ENCODE results near the gene CAPN10.

The CAPN10 gene

DNA sequence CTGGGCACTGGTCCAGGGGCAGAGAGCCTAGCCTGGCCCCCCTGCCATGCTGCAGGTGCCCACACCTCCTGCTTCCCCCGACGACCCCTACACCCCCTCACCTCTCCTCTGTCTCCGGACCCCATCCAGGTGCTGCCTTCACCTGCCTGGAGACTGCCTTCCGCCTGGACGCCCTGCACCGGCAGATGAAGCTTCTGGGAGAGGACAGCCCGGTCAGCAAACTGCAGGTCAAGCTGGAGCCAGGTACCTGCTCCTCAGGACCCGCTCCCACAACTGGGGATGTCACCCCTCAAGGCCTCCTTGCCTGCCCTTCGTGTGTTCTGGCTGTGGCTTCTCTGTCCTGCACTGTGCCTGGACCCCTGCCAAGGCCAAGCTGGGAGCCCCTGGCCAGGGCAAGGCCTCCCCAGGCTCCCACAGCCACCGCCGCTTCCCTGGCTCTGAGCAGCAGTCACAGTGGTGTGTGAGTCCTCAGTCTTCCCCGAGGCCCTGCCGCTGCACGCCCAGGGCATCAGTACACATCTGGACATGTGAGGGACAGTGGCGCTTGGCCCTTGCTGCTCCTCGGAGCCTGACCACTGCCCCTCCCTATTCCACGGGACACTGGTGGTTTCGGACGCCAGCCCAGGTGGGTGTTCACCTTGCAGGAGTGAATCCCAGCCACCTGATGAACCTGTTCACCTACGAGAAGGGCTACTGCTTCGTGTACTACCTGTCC, 12.0 kb upstream of the CAPN10 start:
- no peak for DNase-seq (ENCODE audit: low spot score)

GRCh38 chr2:240575101-240575965, 11.2 kb upstream of the CAPN10 start:
- DNase-seq (ENCODE audit: low spot score), result no peak

DNA sequence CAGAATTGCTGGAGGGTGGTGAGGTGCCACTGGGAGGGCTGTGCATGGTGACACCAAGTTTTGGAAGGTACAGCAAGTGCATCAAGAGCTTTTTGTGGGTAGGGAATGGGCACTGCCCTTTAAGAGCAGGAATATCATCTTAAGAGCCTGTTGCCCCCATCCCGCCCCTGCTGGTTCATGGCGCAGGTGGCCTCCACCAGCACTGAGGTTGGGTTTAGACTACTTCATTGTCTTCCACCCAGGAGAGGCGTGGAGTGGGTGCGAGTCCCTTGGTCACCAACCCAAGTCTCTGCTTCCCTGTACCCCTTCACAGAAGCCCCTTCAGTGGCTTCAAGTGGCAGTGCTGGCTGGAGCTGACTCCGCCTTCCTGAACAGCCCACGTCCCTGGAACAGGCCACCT, 10.5 kb upstream of the CAPN10 start:
- no peak for DNase-seq (ENCODE audit: low spot score)

GRCh38 chr2:240576436-240577205, 9.9 kb upstream of the CAPN10 start:
- no peak for DNase-seq (ENCODE audit: low spot score)

GRCh38 chr2:240577281-240578109, 9.0 kb upstream of the CAPN10 start:
- no peak for DNase-seq (ENCODE audit: low spot score)

GRCh38 chr2:240578110-240578450, 8.5 kb upstream of the CAPN10 start:
- DNase-seq (ENCODE audit: low spot score), result no peak

DNA sequence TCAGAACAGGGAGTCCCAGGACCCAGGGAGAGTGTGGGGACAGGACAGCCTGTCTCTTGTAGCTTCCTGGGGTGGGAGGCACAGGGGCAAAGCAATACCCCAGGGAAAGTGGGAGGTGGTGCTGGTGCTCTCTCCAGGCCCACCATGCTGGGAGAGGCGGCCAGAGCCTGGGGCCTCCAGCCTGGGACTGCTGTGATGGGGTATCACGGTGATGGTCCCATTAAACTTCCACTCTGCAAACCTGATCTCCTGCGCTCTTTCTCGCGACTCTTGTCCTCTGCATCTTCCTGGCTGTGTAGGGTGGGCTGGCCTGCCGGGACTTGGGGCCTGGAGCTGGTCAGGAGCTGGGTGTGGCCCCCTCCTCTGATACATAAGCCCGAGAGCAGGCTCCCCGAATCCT, 8.0 kb upstream of the CAPN10 start:
- DNase-seq (ENCODE audit: low spot score), result no peak

- DNase-seq (ENCODE audit: low spot score), result no peak
Observed at GRCh38 chr2:240579071-240579762, 7.3 kb upstream of the CAPN10 start.

- peak; percentile 81 for DNase-seq (ENCODE audit: low spot score)
Observed at GRCh38 chr2:240579771-240580614, 6.5 kb upstream of the CAPN10 start.

DNA sequence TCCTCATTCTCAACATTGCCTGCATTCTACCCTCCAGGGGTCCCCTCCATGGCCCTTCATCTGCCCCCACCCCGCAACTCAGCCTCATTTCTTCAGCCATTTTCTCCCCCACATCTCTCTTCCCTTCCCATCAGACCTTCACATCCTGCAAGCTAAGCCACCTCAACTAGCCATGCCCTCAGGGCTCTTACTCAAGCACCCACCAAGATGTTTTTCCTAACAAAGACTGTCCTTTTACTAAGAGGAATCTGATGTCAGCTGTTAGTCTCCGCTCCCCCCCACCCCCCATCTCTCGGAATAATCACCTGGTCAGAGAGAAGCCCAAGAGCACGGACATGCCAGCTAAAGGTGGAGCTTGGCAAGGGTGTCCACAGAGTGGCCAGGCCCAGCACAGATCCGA, 4.7 kb upstream of the CAPN10 start:
- no peak for DNase-seq (ENCODE audit: low spot score)

DNA sequence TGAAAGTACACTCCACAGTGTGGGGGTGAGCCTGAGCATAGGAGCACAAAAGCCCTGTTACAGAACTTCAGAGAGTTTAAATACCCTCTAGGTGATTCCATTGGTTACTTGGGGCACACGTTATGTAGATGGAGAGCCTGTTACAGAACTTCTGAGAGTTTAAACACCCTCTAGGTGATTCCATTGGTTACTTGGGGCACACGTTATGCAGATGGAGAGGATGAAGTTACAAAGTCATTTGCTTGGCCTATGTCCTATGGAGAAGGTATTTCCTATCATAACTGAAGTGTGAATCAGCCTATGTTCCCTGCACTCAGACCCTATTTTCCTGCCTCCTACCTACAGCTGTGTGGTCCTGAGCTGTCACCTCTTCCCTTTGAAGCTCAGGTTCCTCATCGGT, 3.8 kb upstream of the CAPN10 start:
- no peak for DNase-seq (ENCODE audit: low spot score)

DNA sequence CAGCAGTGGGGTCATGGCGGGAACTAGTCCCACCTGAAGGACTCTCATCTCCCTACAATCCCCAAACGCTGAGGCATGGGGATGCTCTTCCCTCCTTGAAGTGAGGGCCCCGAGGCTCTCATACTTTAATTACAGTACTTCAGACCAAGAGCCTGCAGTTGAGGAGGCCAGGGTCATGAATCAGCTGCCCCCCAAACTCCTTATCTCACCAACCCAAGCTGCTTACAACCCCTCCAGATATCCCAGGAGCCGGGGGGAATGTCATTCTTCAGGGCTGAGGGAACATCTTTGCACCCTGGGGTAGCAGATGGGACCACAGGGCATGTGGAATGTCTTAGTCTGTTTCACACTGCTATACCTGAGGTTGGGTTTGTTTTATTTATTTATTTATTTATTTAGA, 2.8 kb upstream of the CAPN10 start:
- no peak for DNase-seq (ENCODE audit: low spot score)

DNA sequence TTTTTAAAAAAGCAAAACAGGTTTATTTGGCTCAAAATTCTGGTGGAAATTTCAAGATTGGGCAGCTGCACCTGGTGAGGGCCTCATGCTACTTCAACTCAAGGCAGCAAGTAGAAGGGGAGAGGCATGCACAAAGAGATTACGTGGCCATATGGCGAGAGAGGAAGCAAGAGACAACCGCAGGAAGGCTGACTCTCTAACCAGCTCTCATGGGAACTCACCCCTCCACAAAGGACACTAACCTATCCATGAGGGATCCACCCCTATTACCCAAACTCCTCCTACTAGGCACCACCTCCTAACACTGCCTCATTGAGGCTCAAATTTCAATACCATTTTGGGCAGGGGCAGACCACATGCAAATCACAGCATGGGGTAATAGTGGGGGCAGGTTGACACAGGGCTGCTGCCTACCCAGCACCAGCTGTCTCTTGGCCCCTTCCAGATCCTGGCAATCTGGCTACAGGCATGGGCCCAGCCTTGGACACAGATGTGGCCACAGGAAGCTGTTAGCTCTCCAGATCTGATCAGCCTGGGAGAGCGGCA, 2.0 kb upstream of the CAPN10 start:
- DNase-seq (ENCODE audit: low spot score), result no peak

DNA sequence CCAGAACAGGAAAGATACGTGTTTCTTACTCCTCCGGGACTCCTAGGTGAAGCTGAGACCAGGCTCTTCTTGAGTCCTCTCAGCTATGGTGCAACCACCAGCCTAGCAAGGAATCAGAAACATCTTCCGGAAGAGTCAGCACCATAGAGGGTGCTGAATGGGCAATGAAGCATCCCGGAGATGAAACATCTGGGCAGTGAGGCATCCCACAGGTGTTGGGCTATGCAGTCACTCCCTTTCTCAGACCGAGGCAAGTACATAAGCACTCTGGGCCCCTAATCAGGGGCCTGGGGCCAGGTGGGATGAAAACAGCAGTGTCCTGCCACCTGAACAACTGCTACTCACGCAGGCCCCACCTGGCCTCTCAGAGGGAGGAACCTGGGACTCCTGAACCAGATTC, 1.4 kb upstream of the CAPN10 start:
- DNase-seq (ENCODE audit: low spot score), result no peak

DNA sequence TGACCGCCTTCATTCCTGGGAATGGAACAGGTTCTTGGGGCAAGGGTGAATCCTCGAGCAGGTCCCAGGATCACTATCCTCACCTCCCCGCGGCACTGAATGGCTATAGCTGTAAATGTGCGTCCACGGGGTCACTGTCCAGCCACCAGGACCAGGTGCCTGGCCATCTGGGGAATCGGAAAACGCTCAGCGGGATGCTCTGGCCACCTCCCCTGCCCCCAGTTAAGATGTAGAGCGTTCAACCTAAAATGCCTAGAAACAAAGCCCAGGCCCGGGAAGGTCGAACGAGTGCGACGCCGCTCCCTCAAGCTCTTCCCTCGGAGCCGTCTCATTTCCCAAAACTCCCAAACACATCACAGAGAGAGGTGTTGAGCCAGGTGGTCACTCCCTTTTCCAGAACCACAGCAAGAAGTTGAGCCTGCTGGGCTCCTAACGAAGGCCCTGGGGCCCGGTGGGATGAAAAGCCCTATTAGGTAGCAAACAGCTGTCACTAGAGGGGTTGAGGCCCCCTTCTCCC, 795 bp upstream of the CAPN10 start:
- no peak for DNase-seq (ENCODE audit: low spot score)

DNA sequence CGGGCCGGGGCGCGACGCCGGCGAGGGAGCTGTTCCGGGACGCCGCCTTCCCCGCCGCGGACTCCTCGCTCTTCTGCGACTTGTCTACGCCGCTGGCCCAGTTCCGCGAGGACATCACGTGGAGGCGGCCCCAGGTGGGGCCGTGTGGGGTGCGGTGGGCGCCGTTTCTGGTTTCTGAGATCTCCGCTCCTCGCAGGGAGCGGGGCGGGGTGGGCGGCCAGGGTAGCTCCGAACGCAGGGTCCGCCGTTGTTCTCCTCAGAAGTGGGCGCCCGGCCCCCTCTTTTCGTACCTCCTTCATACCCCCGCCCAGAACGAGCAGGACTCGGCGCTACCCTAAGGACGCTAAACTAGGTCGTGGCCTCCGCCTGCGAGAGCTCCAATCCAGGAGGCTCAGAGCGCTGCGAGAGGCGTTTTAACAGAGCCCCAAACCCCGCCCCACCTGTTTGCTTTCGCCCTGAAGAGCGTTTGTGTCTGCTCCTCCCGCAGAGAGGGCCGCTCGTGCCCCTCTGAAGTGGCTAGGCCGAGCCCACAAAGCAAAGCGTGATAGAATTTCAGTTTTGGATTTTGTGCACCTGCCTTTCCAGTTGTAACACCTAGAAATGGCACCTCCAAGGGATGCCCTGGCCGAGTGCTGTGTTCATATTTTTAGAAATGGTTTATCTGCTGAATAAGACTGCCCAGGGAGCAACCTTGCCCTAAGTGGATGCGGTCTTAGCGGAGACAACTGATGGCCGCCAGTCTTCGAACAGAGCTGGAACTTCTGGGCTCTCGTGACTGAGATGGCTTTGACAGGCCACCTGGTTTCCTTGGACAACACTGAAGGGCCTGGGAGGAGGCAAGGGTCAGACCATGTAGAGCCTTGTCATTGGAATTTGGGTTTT, 626 bp downstream of the CAPN10 start:
- peak; percentile 40 for DNase-seq (ENCODE audit: low spot score)

DNA sequence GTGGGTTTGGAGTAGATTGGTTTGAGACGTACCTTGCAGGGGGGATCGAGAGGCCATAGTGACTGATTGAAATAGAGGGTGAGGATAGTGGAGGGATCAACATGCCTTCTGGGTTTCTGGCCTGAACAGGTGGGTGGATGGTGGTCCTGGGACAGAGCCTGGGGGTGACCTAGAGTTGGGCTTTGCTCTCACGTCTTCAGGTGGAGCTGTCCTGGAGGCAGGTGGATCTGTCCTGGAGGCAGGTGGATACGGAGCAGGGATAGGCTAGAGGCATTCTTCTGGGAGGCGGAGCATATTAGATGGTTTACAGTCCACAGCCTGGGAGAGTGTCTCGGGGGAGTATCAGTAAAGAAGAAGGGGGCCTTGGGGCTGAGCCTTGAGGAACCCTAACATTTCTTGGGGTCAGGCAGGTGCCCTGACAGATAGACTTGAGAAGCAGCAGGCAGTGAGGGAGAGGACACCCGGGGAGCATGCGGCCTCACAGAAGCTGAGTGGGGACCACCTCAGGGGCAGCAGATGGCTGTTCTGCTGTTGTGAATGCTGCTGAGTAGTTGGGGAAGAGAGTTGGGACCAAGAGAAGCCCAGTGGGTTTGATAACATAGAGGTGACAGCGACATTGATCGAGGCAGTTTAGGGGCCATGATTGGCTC, 1.6 kb downstream of the CAPN10 start:
- no peak for DNase-seq (ENCODE audit: low spot score)

- no peak for DNase-seq (ENCODE audit: low spot score)
Observed at GRCh38 chr2:240588669-240589068, 2.1 kb downstream of the CAPN10 start.

Data from CD4-positive, alpha-beta T cell treated with Interleukin-6 at 100 ng/mL for 8 hours (primary cell).